GM19023 (cell line): ENCODE measurements around the gene FAM13A.
A peak's percentile ranks its signal among the peaks of the same experiment; 100 is the strongest.

ENCODE experiments used
- ATAC-seq: cut with Tn5 transposase; IDR thresholded peaks from one replicate; pipeline ENCODE4 v1.9.1; 2021; ENCODE audit warnings: mild to moderate bottlenecking, moderate library complexity; ENCODE audit not compliant: unreplicated experiment

FAM13A gene

DNA sequence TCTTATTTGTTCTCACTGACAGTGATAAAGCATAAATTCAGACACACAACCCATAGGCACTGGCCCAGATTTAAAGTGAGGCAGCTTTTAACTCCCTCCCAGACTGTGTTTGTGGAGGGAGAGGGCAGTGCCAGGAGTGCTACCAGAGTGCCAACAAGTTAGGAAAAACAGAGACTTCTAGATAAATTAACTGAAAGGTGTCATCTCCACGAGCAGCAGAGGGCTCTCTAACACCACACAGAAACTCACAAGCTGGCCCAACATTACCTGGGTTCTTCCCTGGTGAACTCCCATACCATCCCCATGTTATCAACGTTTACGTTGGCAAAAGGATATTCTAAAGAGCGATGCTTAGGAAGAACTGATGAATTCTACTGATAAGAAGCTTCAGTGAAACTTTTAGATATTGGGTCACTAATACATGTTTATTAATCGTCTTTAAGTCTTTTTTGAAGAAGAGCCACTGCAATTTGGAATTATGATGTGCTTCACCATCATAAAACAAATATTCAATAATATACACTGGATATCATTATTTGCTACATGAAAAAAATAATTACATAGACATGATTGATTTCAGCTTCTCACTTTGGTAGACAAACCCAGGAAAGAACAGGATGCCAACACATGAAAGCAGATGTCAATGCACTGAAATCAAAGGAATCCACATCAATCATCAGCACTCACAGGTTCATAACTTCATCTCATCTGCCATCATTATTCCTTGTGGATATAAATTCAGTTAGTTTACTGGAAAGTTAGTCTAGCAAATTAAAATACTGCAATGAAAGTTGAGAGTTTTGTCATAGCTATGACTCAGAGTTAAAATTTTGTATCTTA is 238.1 kb downstream of the FAM13A start:
- no peak for ATAC-seq

DNA sequence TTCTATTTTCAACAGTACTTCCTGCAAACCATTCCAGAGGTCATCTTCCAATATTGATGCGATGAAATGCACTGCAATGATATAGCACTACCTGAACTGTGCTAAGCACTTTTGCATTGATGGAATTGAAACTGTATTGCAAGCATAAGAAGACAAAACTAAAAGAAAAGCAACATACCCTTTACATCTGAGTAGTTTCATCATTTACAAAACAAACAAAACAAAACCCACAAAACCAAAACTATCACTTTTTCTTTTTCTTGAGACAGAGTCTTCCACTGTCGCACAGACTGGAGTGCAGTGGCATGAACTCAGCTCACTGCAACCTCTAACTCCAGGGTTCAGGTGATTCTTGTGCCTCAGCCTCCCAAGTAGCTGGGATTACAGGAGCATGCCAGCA is 239.2 kb downstream of the FAM13A start:
- ATAC-seq, result peak; percentile 47

DNA sequence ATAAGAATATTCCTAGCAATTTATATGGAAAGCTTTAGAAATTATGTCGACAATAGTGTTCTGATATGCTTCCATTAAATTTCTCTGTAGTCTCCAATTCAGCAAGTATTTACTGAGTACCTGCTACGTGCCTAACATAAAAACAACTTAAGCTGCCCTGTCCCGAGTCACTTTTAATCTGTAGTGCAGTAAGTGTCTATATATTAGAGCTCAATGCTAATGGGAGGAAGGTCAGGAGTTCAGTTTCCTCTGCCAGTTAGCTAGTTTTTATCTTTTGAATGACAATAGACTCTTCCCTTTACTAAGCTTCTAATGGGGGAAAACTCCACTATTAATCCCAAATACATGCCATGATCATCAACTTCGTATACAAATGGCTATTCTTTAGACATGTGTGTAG is 240.6 kb downstream of the FAM13A start:
- no peak for ATAC-seq

DNA sequence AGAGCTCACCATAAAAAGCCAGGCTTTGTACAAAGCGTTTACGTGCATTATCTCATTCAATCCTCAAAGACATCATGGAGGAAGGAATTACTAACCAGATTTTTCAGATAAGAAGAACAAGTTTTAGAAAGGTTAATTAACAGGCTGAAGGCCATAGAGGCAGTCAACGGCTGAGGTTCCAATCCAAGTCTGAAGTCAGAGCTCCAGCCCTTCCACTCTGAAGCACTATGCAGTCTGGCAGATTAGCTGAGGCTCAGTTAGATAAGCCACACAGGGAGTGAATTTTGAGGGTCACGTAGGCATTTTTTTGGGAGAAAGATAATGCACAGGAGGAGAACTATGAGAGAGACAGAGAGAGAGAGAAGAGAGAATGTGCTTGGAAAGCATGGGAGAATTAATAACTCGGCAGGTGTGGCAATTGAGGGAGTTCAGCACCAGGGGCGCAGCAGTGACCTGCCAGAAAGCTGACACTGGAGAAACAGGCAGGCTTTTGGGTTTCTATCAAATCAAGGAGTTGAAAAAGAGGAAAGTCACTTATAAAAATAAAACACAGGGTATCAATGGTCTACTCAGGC is 242.9 kb downstream of the FAM13A start:
- ATAC-seq, result no peak

DNA sequence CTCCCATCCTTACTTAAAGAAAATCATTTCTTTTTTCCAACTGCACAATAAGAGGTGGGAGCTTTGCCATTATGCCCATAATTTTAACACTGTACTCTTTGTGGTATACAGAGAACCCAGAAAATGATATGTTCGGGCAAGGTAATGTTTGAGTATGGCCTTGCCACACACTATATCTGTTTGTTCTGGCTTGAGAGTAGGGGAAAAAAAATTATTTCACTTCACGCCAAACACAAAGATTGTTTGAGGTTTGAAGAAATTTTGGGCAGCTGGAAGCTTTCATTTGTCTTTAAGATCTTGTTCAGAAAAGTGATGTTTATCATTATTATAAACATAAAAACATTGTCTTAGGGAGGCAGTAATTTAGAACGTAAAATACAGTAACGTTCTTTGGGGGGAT is 244.0 kb downstream of the FAM13A start:
- ATAC-seq, result no peak

DNA sequence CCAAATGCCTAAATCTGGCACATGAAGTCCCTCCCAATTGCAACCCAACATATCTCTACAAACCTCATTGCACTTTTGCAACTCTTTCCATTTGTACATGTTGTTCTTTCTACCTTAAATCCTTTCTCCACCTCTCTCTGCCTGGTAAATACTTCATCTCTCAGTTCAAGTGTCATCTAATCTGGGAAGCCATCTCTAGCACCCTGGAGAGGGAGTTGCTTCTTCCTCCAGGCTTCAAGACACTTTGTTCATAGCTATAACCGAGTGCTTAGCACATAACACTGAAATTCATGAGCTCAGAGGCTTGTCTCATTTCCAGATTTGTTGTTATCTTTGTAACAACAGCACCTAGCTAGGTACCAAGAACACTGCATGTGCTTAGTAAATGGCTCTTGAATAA is 244.6 kb downstream of the FAM13A start:
- no peak for ATAC-seq

DNA sequence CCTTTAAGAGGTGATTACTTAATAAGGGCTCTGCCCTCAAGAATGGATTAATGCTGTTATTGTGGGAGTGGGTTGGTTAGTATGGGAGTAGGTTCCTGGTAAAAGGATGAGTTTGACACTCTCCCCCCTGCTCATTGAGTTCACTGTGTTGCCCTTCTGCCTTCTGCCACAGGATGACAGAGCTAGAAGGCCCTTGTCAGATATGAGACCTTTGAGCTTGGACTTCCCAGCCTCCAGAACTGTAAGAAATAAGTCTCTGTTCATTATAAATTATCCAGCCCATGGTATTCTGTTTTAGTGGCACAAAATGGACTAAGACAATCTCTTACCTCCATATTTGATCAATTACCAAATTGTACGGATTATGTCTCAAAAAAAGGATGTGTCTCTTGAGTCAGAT is 245.1 kb downstream of the FAM13A start:
- no peak for ATAC-seq

DNA sequence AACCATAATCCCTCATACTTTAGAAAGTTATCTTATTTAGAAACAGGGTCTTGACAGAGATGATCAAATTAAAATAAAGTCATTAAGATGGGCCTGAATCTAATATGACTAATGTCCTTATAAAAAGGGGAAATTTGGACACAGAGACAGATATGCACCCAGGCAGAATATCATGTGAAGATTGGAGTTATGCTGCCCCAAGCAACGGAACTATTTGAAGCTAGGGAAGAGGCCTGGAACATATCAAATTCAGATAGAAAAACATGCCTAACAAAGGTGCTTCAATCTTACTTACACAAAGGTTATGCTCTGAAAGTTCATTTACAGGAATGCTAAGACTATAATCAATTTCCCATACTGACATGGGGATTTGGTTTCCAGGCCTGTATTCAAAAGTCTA is 246.7 kb downstream of the FAM13A start:
- no peak for ATAC-seq

DNA sequence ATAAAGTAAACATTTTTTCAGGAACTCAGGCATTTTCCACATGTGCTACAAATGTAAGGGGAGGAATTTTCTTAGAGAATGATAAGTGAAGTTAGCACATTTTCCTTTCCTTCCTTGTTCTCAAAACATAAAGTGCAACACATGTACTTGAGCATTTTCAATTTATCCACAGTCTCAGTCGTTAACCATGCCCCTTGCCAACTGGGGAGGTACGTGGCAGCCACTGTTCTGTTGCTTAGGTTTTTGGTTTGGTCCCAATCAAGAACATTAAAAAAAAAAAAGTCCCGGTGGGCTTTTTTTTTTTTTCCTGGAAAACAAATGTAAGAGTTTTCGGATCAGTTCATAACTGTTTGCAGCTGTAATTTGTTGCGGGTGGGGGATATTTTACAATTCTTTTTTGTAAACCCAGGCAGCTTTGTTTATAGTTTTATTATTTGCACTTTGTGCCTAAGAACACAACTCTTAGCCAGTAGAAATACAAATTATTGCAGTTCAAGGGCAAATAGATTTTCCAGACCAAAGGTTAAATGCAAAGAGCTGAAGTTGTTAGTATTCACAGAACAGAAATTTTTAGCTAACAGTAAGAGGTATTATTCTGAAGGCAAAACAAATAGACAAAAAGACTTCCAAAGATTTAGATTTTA is 247.3 kb downstream of the FAM13A start:
- ATAC-seq, result no peak

DNA sequence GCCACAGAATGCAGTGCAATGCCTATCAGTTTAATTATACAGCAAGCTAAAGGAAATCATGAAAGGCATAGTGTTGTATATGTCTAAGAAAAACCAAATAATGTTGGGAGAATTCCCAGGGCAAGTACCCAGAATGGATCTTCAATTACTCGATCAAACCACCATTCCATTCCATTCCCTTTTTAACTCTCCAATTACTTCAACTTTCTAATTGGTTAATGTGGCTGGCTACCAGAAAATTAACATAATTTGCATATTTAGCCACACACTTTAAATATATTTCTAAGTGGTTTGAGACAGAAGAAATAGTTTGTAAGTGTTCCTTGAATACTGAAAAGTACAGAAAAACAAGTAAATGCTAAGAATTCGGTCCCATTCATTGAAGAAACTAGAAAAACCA is 247.9 kb downstream of the FAM13A start:
- ATAC-seq, result no peak

DNA sequence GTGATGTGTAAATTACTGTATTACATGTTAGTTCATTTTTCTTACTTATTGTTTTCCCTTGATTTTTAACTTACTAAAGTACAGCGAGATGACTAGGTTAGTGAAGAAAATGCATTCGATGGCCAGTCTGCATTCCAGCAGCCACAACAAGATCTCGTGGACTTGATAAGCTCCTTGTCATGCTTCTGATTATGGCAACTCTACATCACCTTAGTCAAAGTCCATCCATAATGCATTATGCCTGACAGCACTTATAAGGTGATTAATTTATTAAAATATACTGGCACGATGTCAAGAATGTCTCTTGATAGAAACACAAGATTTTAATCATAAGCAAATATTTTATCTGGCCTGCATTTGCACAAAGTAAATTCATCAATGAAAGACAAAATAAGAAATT is 249.5 kb downstream of the FAM13A start:
- no peak for ATAC-seq

DNA sequence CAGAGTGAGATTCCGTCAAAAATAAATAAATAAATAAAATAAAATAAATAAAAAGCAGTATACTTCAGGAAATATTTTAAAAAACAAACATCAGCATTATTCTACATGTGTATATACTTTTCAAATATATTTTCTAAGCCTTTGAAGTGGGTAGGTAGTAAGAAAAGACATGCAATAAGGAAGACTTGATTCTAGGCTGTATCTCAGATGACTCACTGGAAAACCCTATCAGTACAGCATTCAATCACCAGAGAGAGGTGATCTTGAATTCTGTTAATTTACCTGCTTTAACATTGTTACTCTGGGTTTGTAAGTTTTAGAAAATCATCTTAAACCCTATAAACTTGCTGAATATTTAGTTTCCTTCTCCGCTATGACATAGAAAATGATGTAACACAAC is 252.8 kb downstream of the FAM13A start:
- ATAC-seq, result no peak

DNA sequence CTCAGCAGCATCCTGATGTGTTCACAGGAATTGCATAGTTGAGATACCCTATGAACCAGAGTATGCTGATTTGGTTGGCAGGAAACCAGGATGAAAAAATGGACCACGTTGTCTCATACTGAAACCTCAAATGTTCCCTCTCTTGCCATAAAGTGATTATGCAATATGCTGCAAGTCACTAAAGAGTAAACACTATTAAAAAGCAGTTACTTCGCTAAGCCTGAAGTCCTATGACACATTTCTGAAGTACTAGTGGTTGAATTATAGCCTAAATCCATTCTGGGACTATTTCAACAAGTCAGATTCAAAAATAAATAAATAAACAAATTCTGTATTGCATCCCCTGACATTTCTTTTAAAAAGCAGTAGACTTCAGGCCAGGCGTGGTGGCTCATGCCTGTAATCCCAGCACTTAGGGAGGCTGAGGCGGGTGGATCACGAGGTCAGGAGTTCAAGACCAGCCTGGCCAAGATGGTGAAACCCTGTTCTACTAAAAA is 253.3 kb downstream of the FAM13A start:
- peak; percentile 71 for ATAC-seq

DNA sequence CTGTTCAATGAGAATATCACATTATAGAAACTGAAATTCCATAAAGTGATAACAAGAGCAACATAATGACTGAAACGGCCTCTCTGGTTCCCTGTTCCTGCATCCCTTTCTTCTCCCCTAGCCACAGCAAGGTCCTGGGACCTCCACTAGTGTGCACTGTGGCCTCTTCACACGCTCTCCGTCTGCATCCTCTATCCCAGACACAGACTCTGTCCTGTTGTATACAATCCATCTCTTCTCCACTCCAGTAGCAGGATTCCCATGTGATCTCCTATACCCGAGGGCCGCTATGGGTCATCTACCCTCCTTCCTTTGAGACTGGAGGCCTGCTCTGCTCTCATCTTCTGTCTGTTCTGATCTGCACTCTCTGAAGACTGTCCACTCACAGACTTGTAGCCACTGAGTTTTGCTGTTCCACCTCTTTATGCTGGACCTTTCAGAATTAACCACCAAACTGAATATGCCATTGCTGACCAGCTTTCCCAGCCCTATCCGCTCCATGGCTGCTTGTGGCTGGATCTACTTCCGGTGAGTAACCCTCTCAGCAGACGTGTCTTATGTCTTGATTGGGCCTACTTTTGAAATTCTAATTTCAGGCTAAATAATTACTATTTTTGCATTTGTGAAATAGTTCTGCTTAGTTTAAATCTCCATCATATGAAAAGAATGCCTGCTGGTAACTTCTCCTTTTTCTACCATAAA is 254.2 kb downstream of the FAM13A start:
- ATAC-seq, result no peak

DNA sequence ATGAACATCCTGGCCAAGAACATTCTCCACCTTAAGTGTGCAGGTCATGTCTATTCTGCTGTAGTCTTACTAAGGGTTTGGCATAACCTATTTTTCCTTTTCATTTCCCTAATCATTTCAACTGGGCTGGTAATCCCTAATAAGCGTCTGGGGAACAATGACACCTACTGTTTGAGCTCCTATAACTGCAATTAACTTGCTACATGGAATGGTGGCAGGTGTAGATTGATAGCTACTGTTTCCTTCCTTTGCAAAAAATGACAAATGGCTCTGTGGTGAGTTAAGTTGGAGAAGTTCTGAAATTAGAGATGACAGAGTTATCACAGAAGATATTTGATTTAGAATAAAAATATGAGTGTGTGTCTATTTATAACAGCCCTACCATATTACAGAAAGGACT is 254.8 kb downstream of the FAM13A start:
- ATAC-seq, result no peak

DNA sequence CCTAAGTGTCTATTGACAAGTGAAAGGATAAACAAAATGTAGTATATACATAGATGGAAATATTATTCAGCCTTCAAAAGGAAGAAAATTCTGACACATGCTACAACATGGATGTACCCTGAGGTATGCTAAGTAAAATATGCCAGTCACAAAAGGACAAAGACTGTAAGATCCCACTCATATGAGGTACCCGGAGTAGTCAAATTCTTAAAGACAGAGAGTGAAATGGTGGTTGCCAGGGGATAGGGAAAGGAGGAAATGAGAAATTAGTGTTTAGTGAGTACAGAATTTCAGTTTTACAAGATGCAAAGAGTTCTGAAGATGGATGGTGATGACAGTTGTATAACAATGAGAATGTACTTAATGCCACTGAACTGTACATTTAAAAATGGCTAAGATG is 257.1 kb downstream of the FAM13A start:
- no peak for ATAC-seq

DNA sequence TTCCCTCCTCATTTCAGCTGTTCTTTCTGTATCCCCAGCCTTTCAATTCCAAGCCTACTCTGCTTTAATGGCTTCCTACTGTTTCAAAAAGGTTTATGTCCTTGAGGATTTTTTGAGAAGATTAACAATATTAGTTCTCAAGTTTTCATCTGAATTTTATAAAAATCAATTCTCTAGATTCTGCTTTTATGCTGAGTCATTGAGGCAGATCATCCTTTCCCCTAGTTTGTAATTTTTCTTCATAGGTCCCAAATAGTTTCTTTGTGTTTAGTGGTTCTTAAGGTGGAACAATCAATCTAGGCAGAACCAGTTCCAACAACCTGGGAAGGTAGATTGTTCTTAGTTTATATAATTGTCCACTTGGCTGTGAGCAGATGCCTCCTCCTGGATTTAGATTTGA is 259.3 kb downstream of the FAM13A start:
- no peak for ATAC-seq

DNA sequence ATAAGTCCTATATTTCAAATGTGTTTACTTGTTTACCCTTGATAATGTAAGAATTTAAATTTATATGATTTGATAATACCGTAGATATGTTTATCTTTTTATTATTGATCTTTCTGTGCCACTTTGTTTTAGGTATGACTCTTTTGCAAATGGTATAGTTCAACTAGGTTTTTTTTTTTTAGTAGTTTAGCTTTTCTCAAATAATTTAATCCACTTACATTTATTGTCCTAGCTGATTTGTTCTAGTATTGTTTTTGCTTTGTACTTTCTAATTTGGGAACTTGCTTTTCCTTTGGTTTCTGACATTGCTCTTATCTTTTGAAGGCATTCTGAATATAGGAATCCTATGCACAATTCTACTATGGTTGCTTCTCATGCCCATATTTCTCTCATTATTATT is 260.4 kb downstream of the FAM13A start:
- no peak for ATAC-seq

DNA sequence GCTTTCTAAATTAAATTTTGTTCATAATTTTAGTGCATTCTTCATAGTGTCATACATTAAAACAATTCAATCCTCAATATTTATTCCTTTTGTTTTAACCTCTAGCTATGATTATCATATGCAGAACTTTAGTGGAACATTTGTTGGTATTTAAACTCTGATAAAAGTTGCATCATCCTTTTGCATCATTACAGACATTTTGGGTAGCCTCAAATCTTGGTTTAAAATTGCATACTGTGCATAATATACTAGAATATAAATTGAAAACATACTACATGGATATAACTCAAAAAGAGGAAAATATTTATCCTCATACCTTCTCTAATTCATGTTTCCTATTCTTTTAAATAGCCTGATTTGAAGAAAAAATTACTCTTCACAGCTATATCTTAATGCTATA is 262.0 kb downstream of the FAM13A start:
- no peak for ATAC-seq

DNA sequence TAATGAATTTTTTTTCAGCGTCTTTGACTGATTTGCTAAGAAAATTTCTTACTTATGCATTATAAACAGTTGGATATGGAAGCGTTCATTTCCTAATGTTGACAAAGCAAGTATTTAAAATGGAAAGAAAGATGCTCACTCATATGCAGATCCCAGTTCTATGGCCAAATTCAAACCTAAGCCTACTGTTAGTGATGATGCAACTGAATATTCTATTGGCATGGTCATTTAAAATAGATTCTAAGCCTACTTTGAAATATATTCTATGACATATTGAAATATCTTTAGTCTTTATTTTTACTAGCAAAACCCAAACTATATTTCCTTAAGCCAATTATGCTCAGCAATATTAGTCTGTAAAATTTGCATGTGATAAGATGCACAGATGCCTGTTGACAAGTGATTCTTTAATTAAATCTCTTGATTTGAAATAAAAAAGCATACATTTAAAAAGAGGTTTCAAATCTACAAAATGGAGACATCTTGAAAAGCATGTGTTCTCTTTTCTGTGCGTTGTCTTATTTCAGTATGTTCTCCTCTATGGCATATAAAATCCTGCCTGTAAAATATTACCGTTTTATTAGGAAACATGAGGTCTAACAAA is 262.8 kb downstream of the FAM13A start:
- no peak for ATAC-seq

DNA sequence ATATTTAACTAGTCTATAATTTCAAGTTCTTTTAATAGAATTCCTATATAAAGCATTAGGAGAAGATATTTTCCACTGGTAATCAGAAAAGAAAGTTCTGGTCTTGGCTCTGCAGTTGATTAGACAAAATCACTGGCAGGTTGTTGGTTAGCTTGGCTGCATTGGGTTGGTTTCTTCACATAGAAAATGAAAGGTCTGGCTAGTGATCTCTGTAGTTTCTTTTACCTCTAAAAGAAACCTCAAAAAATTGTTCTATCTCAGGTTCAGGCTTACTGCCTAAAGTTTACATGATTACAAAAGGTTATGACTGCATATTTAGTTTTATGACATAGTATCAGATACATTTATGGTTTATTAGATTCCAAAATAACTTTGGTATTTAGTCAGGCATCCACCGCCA is 263.5 kb downstream of the FAM13A start:
- ATAC-seq, result no peak
